Astrocyte (in vitro differentiated cells and primary cell): ENCODE data around the gene WASHC3.

Experiments used
- EZH2 ChIP-seq: IDR thresholded peaks from 2 replicates; pipeline ENCODE4 v1.6.1; 2012; ENCODE audit warnings: mild to moderate bottlenecking, low read length, inconsistent platforms; ENCODE audit not compliant: insufficient read depth
- TF ChIP-seq, protein P1 (sequence below): IDR thresholded peaks from 2 replicates; pipeline ENCODE4 v1.5.1; 2011; ENCODE audit warnings: low read depth, mild to moderate bottlenecking, inconsistent platforms, low read length, moderate library complexity; ENCODE audit not compliant: insufficient read depth

DNA sequence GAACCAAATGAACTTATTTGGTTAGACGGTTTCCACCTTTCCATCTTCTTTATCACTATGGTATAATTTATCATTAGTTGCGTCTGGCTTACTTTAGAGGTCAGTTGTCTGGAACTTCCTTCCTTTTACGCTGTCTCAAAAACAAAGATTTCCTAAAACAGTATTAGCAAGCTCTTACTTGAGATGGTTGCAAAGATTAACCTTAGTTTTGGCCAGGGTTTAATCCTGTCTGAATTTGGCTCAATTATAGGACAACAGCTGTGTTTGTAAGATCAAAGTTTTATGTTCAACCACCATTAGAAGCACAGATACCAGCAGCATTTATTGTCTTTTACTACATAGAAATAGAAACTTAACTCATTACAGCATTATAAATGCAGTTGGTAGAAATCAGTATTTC, 7.9 kb upstream of the WASHC3 start:
- TF ChIP-seq, protein P1, sequence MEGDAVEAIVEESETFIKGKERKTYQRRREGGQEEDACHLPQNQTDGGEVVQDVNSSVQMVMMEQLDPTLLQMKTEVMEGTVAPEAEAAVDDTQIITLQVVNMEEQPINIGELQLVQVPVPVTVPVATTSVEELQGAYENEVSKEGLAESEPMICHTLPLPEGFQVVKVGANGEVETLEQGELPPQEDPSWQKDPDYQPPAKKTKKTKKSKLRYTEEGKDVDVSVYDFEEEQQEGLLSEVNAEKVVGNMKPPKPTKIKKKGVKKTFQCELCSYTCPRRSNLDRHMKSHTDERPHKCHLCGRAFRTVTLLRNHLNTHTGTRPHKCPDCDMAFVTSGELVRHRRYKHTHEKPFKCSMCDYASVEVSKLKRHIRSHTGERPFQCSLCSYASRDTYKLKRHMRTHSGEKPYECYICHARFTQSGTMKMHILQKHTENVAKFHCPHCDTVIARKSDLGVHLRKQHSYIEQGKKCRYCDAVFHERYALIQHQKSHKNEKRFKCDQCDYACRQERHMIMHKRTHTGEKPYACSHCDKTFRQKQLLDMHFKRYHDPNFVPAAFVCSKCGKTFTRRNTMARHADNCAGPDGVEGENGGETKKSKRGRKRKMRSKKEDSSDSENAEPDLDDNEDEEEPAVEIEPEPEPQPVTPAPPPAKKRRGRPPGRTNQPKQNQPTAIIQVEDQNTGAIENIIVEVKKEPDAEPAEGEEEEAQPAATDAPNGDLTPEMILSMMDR: no peak
- no peak for TF ChIP-seq EZH2
